ENCODE measurements around the gene RPA1.
"Not testable (repeated sequence)": the region's sequence is repeated elsewhere in the genome, so short reads cannot be mapped to it uniquely, and the experiment has no call there.

The RPA1 gene

DNA sequence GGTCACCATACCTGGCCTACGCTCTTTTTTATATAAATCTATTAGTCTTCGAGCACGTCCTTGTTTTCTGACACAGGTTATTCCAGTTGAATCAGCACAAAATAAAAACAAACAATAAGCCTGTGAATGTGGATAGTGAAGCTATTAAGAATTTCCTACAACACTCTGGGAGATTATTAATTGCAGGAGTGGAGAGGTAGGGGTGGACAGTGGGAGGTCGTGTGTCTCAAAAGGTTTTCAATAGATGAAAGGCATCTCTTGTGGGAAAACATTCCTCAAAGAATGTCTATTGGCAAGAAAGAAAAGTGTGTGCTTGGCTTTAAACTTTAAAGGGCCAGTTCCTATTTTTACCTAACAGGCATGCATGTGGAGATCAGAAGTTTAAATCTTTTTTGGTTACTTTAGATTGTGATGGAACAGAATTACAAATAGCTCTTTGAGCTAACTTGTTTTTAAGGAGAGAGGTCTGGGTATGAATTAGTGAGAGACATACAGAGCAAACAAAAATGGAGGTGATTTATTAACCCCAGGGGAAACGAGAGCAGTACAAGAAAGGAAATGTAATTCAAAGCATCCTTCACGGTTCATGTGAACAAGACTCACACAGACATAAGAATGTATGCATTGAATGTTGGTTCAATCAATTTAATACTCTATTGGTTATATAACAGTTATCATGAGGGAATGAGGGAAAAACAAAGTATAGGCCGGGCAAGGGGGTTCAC is 9.1 kb upstream of the RPA1 start:
- no peak for DNase-seq

DNA sequence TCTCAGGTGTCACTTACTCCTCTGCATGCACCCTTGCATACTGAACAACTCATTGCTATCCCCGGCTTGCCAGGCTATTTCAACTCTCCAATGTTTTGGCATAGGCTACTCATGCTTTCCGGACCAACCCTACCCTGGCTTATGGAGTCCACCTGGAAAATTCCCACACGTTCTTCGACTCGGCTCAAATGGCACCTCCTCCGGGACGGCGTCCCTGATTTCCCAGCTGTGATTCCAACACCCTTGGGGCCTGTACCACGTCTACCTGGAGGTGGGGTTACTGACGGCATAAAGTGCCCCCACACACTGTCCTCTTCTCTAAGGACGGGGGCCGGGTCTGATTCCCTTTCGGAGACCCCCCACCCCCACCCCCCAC is 601 bp upstream of the RPA1 start:
- no peak for DNase-seq

DNA sequence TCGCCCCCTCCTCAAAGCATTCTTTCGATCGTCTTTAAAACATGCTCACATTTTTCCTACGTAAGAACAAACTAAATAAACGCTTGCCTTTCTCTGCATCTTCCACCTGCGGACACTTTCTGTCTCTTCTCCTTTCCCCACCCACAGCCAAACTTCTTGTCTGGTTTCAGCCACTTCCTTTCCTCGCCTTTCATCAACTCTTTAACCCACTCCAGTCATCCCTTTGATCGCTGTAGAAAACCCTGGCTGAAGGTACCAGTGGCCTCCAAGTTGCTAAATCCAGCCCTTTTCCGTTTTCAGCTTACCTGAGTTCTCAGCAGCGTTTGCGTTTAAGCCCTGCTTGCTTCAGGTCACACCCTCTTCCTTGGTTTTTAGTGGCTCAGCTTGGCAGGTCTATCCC is 483 bp downstream of the RPA1 start:
- no peak for DNase-seq

DNA sequence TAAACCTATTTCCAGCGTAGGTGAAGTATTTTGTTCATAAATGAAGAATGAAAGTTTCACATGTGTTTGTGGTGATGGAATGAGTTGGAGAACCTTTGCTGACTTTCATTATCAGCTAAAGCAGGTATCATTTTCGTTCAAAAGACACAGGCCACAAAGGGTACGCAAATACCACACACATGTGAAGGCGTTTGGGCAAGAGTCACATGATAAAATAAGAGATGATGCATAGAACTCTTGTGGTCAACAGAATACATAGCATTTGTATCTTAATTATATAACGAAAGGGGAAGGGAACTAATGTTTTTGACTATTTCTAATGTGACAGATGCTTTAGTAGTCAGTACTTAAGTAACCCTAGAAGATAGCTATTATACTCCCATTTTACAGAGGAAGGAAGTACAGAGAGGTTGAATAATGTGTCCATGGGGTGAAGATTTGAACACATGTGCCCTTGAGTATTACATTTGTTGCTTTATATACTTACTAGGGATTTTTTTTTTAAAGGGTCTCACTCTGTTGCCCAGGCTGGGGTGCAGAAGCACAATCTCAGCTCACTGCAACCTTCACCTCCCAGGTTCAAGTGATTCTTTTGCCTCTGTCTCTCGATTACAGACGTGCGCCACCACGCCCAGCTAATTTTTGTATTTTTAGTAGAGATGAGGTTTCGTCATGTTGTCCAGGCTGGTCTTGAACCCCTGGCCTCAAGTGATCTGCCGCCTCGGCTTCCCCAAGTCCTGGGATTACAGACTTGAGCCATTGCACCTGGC is 4.8 kb downstream of the RPA1 start:
- DNase-seq = no peak

DNA sequence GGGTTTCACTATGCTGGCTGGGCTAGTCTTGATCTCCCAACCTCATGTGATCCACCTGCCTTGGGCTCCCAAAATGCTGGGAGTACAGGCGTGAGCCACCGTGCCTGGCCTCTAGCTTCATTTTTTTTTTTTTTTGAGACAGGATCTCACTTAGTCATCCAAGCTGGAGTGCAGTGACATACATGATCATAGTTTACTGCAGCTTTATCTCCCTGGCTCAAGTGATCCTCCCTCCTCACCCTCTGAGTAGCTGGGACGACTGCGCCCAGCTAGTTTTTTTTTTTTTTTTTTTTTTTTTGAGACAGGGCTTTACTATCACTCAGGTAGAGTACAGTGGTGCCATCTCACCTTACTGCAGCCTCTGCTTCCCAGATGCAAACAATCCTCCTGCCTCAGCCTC is 9.7 kb downstream of the RPA1 start:
- DNase-seq = no peak

DNA sequence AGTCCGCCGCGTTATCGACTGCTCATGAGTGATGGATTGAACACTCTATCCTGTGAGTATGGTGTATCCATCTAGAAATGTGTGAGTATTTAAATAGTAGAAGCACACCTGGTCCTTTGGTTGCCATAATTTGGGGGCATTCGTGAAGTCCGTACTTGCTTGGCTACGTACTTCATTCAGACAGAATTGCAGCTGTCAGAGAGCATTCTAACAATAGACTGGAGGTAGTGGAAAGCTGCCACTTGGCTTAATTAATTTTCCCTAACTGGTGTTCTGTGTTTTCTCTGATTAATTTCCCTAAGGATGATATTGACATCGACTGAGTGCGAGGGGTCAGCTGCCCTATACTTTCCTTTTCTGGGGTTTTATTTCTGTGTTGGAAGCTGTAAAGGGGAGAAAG is 14.1 kb downstream of the RPA1 start:
- DNase-seq = peak; percentile 16

DNA sequence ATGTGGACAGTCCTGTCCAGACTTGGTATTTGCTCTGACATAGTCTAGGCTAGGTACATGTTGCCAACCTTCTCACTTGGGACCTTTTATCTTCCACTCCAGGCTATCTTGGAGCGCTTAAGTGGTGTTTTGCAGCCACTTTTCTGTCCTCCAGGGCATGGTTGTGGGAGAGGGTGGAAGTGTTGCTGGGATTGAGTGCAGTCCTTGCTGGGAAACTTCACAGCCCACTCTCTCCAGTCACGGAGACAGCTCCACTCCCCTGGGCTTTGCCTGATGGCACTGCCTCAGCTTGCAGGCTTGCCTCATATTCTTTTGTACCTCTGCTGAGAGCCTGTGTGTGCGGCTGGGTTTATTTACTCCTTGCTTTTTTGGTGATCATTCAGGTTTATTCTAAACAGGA is 17.4 kb downstream of the RPA1 start:
- peak; percentile 67 for DNase-seq

DNA sequence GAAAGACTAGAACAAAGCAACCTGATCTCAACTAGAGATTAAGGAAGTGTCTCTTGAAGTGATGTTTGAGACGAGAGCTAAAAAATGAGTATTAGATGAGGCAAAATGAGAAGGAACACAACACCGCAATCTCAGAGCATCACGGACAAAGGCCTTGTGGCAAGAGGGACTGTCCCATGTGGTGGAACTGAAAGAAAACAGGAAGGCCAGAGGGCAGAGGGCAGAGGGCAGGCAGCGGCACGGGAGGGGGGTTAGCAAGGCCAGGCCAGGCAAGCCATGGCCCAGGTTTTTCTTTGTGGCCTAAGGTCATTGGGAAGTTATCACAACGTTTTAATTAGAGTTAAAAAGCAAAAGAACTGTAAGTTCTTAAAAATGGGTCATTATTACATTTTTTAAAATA is 22.5 kb downstream of the RPA1 start:
- no peak for DNase-seq

DNA sequence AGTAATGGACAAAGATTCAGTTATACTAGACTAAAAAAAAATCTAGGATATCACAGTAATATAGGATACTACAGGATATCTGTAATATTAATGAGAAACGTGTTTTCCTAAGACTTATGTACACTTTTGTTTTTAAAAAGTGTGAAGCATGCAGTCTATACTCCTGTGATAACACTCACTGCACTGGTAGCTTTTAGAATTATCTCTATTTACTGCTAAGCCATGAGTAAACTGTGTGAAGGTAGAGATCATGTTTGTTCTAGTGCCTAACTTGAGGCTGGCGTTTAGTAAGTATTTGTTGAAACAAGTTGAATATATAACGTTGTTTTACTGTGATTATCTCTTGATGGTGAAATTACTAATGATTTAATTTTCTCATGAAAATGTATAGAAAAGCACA is 23.9 kb downstream of the RPA1 start:
- DNase-seq = no peak

DNA sequence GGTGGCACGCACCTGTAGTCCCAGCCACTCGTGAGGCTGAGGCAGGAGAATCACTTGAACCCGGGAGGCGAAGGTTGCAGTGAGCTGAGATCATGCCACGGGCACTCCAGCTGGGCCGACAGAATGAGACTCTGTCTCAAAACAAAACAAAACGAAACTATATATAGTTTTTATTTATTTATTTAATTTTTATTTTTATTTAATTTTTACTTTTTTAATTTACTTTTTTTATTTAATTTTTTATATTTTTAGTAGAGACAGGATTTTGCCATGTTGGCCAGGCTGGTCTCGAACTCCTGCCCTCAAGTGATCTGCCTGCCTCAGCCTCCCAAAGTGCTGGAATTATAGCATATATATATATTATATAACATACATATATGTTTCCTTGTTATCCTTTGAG is 26.7 kb downstream of the RPA1 start:
- DNase-seq = not testable (repeated sequence)

- no peak for DNase-seq
These were observed 31.2 kb downstream of the RPA1 start for GRCh38 chr17:1860978-1861377.

DNA sequence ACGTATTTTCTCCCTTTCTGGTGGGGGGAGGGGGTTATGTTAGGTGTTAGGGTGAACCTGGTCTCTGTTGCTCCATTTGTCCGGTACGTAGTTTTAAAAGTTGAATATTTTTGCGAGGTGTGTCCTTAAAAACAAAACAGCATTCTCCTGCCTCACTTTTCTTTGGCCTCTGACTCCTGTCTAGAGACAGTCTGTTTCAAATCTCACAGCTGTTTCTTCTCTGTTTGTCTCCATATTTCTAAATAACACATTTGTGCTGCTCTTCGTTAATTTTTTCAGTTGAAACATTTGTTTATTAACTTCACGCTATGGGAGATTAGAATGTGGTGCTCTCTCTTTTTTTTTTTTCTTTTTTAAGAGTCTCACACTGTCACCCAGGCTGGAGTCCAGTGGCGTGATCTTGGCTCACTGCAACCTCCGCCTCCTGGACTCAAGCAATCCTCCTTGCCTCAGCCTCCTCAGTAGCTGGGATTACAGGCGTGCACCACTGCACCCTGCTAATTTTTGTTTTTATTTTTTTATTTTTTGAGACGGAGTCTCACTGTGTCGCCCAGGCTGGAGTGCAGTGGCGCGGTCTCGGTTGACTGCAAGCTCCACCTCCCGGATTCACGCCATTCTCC is 31.7 kb downstream of the RPA1 start:
- DNase-seq = no peak

DNA sequence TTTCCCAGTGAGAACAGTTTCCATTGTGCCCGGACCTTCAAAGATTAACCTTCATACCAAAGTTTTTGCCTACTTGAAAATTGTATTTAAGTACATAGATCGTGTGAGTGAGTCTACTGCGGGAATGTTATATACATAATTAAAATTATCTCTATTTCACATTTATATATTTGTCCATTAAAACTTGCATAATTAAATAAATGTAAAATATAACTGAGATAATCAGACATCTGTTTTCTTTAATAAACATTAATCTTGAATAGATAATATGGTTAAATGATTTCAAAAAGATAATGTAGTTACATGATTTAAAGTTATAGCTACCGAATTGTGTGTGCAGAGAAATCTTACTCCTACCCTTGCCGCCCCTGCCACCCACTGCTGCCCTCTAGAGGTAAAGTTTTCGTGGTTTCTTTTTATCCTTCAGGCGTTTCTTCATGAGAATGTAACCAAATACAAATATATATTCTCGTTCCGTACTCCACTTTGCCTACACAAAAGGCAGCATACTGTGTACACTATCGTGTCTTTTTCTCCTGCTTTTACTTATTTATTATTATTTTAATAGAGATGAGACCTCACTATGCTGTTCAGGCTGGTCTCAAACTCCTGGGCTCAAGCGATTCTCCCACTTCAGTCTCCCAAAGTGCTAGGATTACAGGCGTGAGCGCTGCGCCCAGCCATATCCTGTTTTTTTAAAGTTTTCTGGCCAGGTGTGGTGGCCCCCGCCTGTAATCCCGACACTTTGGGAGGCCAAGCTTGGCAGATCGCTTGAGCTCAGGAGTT is 35.6 kb downstream of the RPA1 start:
- no peak for DNase-seq

DNA sequence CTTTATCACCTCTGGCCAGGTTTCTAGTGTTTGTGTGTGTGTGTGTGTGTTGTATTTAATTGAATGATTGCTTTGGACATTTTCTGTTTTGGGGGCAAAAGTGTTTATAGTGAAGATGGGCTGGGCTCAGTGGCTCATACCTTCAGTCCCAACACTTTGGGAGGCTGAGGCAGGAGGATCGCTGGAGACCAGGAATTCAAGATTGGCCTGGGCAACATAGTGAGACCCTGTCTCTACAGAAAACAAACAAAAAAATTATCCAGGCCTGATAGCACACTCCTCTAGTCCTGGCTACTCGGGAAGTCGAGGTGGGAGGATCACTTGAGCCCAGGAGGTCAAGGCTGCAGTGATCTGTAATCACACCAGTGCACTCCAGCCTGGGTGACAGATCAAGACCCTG is 37.5 kb downstream of the RPA1 start:
- DNase-seq = no peak

DNA sequence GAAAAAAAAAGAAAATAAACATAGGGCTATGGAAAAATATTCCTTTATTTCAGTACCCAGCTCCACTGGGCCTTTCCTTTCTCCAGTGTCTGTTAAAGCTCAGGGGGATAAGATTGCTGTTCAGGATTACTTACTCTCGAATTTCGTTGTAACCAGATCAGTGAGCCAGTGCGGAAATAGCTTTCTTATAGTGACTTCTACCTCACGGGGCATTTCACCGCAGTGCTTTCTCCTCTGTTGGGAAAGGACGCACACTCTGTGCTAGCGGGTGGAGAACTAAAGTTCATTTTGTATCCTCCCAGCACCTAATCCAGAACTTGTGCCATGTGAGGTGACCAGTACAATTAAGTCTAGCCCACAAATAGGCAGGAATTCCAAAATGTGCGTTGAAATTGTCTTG is 38.3 kb downstream of the RPA1 start:
- DNase-seq = no peak

DNA sequence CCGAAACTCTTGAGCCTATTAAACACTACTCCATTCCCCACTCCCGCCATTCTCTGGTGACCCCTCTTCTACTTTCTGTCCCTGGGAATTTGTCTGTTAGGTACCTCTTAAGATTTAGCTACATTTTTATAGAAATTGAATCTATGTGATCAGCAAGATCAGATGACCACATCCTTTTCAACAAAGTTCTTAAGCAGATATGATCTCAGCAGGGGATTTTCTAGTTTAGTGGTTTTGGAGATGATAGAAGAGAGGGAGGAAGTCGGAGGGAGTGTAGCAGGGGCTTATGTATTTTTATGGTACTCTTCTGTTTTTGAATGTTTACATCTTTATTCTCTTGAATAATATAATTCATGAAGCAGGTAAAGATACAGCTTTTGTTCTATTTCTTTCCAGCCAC is 40.8 kb downstream of the RPA1 start:
- DNase-seq = no peak

DNA sequence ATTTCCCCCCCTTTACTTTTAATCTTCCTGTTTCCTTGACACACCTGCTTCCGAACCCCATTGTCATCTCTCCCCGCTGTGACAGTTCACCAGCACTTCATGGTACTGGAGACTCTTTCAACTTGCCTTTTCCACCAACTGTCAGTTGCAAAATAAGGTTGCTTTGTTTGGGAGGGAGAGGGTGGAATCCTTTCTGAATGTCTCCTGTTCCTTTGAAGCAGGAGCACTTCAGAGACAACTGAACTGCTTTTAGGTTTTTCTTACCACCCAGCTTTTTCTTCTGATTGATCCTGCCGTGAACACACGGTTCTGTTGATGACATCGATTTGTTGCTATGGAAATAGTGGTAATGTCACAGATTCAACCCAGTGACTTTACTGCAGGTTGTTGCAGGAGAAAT is 42.0 kb downstream of the RPA1 start:
- DNase-seq = no peak

DNA sequence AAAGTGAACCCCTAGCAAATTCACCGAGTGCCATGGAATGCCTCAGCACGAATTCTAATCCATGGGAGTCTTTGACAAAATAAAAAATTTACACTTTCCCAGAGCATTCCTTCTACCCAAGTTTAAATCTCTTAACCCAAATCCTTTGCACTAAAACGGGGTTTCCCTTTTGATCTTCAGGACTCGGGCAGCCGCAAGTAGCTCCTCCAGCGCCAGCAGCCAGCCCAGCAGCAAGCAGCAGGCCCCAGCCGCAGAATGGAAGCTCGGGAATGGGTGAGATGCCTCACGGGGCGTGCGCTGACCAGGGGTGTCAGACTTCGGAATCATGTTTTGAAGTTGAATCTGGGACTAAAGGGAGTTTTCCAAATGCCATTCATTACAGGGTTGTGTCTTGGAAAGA is 42.4 kb downstream of the RPA1 start:
- DNase-seq = no peak

DNA sequence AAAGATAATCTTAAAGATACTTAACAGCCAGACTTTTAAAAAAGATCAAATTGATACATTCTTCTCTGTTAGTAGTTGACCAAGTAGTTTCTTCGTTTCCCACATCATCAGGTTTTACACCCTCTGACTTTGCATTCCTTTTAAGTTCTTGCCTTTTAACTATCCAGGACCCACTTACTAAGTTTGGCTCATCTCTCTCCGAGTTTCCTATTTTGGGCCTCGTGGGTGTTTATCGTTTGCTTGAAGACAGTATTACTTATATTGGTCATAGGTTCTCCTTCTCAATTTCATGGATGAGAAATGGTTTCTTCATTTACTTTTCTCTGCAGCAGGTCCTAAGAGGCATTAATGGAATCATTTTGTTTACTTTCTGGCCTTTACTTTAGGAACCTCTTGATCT is 43.2 kb downstream of the RPA1 start:
- no peak for DNase-seq

DNA sequence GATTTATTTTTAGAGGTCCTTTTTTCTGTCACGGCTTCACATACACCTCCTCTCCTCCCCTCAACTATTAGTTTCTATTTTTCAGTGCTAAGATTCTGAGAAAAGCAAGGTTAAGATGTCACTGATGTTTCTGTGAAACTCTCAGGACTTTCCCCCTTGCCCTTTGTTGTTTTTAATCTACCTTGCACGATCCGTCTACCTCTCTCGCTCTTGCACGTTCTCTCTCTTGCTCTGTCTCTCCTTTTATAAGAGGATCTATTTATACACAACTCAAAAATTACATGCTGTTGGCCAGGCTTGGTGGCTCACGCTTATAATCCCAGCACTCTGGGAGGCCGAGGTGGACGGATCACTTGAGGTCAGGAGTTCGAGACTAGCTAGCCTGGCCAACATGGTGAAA is 43.6 kb downstream of the RPA1 start:
- no peak for DNase-seq

DNA sequence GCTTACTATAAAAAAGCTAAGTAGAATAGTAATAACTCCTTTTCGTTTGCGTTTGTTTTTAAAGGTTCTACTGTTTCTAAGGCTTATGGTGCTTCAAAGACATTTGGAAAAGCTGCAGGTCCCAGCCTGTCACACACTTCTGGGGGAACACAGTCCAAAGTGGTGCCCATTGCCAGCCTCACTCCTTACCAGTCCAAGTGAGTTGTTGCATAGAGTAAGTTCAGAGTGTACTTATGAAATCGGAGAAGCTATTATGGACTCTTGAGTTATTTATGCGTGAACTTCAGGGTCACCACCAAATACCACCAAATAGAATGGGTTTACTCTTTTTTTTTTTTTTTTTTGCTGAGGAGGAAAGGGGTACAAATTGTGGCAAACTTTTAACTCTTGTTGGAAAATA is 45.8 kb downstream of the RPA1 start:
- DNase-seq = no peak

GRCh38 chr17:1878419-1879121 is 48.8 kb downstream of the RPA1 start:
- no peak for DNase-seq
